ENCODE data around the gene FNDC3B.

The FNDC3B gene

GRCh38 chr3:172056416-172056815, 17.0 kb downstream of the FNDC3B start:
- DNase-seq = no peak

GRCh38 chr3:172057059-172057458, 17.7 kb downstream of the FNDC3B start:
- DNase-seq = no peak

- no peak for DNase-seq
Observed at GRCh38 chr3:172057624-172058327, 18.4 kb downstream of the FNDC3B start.

DNA sequence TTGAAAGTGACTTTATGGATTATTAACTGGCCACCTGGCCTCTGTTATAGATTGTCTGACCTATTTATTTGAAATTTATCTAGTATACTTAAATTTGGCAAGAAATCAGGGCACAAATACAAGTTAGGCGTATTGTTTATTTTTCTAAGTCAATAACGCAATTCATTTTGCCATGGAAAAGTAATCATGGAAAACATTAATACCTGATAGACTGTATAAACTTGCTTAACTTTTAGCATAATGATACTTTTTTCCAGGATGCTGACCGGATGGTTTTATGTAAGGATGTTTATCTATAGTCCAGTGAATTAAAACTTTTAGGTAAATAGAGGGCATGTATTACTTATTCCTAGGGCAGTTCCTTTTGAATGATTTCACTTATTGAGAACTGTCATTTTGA, 20.2 kb downstream of the FNDC3B start:
- no peak for DNase-seq

DNA sequence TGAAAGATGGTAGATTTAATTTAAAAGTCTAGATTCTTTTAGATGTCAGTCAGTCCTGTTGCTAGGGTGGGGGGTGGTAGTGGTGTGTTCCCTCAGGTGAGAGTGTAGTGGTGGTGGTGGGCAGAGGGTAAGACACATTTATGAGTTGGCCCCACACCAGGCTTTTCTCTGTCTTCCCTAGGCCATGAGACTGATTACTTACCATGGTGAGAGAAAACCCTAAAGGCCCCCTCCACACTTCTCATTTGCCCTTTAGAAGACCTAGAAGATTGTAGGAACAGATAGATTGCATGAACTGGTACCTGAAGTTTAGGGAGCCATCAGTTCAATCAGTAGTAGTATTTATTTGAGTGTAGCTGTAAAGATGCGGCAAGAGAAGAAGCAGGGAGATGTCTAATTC, 20.9 kb downstream of the FNDC3B start:
- no peak for DNase-seq

DNA sequence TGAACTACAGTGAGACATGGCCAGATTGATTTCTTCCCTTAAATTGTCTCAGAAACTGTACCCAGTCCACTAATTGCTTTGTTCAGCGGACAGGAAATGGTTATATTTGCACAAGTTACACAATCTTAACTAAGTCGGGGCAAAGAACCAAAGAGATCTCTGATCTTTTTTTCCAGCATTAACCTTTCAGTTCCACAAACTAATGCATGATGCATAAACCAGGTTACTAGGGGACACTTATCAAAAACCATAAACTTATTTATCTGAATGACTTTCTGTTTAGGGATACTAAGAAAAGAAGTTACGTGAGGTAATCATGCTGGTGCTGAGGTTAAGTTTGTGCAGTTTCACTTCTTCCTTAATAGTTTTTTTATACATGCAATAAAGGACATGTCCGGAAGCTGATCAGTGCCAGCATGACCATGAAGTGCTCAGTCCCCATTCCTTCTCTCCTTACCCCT, 22.4 kb downstream of the FNDC3B start:
- no peak for DNase-seq

GRCh38 chr3:172062761-172063160, 23.4 kb downstream of the FNDC3B start:
- DNase-seq = no peak

GRCh38 chr3:172063456-172064432, 24.4 kb downstream of the FNDC3B start:
- no peak for DNase-seq

DNA sequence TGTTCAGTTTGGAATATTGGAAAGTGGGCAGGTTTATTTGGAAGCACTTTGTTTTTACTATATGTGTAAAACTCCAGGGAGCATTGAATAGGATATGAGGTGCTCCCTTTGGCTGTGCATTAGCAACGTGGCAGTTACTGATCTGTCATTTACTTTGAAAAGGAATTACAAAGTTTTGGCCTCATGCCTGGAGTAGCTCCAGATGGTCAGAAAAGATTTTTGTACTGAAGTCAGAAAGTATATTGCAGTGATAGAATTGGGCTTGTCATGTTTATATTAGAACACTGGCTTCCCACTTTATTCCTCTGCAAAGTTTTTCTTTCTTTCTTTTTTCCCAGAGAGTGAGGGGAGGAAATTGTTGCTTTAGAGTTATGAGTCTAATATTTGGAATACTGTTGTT, 26.1 kb downstream of the FNDC3B start:
- DNase-seq = no peak

GRCh38 chr3:172065967-172066762, 26.8 kb downstream of the FNDC3B start:
- no peak for DNase-seq

- DNase-seq = no peak
Observed at GRCh38 chr3:172066880-172067796, 27.8 kb downstream of the FNDC3B start.

DNA sequence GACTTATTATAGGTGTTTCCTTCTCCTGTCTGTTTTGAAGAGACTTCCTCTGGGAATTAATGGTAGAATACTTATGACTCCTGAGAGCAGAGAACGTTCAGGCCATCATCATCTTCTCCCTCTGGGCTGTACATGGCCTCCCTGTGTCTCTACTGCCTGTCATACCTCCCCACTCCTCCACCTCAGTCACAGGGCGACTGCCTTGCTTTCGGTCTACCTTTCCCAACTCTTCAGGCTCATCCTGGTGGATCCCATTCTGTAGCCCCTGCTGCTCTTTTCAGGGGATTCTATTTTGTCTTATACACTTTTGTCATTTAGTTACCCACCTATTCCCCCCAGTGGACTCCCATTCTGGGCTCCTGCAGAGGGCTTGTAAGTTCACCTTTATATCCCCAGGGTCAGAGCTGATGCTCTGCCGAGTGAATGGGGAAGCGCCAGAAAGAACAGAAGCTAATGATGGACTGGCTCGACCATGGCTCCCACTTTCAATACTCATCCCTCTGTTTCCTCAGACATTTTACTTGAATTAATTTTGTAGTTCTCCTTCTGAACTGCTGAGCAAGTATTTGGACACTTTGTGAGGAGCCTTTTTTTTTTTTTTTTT, 28.6 kb downstream of the FNDC3B start:
- DNase-seq = no peak

- no peak for DNase-seq
Observed at GRCh38 chr3:172068977-172069376, 29.6 kb downstream of the FNDC3B start.

DNA sequence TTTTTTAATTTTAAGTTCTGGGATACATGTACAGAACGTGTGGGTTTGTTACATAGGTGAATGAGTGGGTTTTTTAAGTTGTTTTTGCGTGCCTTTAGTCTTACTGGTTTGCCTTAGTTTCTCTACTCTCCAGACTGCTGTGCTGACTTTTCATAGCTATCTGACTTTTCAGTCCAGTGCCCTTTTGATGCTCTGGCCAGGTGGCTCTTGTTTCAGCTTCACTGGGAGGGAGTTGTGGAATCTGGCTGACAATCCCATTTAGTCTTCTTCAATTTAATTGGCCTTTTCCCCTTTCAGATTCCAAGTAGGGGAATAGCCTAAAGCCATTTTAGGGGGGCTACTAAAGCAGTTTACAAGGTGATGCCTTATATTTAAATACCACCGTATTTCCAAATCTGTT, 30.1 kb downstream of the FNDC3B start:
- DNase-seq = no peak

GRCh38 chr3:172070269-172070668, 30.9 kb downstream of the FNDC3B start:
- DNase-seq = no peak

- no peak for DNase-seq
Observed at GRCh38 chr3:172070802-172071201, 31.4 kb downstream of the FNDC3B start.

DNA sequence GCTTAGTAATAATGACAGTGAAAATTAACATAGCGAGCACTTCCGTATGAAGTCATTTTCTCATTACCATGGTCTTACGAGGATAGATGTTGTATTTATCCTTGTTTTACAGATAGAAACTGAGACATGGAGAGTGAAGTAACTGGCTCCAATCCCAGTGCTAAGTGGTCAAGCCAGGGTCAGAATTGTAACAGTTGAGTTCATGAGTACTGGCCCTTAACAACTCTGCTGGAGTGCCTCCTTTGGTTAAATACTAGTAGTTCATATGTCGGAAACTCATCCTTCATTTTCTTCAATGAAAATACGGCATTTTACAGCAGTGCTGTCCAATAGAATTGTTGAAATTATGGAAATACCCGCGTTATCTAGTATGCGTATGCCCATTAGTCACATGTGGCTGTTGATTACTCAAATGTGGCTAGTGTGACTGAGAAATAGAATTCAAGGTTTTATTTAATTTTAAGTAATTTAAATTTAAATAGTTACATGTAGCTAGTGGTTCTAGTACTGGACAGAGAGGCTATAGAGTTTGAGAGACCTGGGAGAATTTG, 32.5 kb downstream of the FNDC3B start:
- no peak for DNase-seq

- DNase-seq = no peak
Observed at GRCh38 chr3:172072543-172072942, 33.2 kb downstream of the FNDC3B start.

DNA sequence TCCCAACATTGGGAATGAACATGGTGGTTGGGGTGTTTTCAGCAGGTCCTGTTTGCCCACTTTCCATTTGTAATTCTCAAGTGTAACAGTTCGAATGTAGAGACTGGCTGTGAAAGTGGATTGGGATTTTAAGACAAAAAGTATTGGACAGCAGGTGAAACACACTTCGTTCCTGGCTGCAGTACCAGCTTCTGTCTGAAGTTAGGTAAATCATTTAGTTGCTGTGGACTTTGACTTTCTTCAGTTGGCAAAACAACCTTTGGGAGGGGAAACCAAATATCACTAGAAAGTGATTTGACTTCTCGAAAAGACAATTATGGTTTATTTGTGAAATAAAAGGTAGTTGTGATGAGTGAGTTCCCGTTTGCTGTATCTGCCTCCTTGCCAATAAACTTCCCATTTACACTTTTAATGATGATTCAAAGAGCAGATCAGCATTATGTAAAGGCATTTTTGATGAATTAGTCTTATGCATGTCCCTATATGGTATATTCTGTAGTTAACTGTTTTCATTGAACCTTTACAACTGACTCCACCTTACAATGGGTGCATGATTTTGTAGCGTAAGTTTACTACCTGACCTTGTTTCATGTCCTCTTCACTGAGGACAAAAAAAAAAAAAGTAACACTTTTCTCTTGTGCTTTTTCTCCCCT, 34.0 kb downstream of the FNDC3B start:
- DNase-seq = no peak

DNA sequence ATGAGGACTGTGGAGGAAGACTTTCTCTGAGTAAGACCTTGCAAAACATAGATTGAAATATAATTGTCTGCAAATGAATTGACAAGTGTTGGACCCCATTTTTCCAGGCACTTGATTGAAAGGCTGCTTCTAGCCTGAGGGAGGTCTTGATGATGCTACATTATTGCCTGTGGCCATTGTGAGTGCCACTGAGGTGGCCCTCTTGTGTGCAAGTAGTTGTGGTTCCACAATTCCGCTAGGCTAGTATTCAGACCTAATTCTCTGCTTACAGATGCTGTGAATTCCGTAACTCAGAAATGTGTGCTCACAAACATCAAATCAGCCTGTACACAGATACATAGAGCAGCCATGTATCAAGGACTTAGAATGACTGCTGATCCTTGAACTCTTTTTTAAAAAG, 34.7 kb downstream of the FNDC3B start:
- DNase-seq = no peak

DNA sequence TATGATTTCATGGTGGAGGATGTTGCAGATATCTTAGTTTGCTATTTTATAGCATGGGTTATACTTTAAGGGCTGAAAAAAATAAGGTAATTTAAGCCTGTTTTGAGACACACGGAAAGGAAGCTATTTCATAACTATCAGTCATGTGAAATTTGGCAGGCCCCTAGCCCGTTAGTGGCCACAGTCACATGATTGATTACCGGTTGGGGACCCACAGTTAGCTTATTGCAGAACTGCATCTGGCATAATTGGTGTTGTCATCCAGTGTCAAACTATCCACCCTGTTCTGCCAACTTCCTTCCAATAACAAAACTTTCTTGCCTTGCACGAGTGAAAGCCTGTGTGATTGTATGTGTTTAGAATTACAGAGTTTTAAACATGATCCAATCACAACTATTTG, 35.2 kb downstream of the FNDC3B start:
- no peak for DNase-seq

All from NCI-H510A treated with DMSO at 0.1 percent for 48 hours (cell line).